Uterus (tissue), 4 donors: Measurements from ENCODE around the gene HDAC5. TPM values are rescaled to one million over a fixed set of nuclear protein-coding genes. Genes with fewer than 3 reads are reported as not detected.
"Not testable (repeated sequence)": the region's sequence is repeated elsewhere in the genome, so short reads cannot be mapped to it uniquely, and the experiment has no call there.

ENCODE experiments used
- DNase-seq, 2 donors: peaks; one replicate each; pipeline ENCODE4 v3.0.0-alpha.2; 2019 to 2020
- H3K27ac ChIP-seq, 2 donors: fragments of 200-600 bp; sonication (generic); 1 replicate in 1 of 2; 2 replicates in 1 of 2; pipeline ENCODE4 v1.5.1; 2016 to 2018
- H3K27me3 ChIP-seq, 2 donors: fragments of 200-600 bp; sonication (generic); one replicate each; pipeline ENCODE4 v1.5.1; 2018 to 2019; ENCODE audit warnings: control low read depth in 1 of 2
- H3K36me3 ChIP-seq, 2 donors: fragments of 200-600 bp; sonication (generic); one replicate each; pipeline ENCODE4 v1.5.1; 2019; ENCODE audit warnings: control low read depth in 1 of 2
- H3K4me1 ChIP-seq, 2 donors: fragments of 200-600 bp; sonication (generic); one replicate each; pipeline ENCODE4 v1.5.1; 2018 to 2019; ENCODE audit warnings: control low read depth in 1 of 2
- H3K4me3 ChIP-seq, 2 donors: fragments of 200-600 bp; sonication (generic); 1 replicate in 1 of 2; 2 replicates in 1 of 2; pipeline ENCODE4 v1.5.1; 2018 to 2019; ENCODE audit warnings: mild to moderate bottlenecking in 1 of 2
- H3K9me3 ChIP-seq, 2 donors: fragments of 200-600 bp; sonication (generic); one replicate each; pipeline ENCODE4 v1.5.1; 2019; ENCODE audit warnings: control low read depth in 1 of 2
- POLR2A ChIP-seq, 2 donors: fragments of 450-650 bp; IDR thresholded peaks; one replicate each; pipeline ENCODE4 v1.6.1; 2016; ENCODE audit warnings: antibody characterized with exemption in 2 of 2, mild to moderate bottlenecking in 1 of 2, moderate library complexity in 1 of 2
- intact Hi-C: fragments of 100-400 bp; cut with DNase I; formaldehyde crosslinking; loops from one replicate; pipeline ENCODE4 v1.15.1; 2023; ENCODE audit warnings: low total_unique reads
- total RNA-seq, 4 donors: library from RNA; depleted of rRNA in 3 of 4; stranded (reverse); fragments of >200 nt in 3 of 4; gene quantifications; one replicate each; pipeline versions ENCODE4 v1.1.0 to v1.2.4, GENCODE V29; 2014 to 2023
- TF ChIP-seq, protein P1 (sequence below), 4 experiments: fragments of 200-600 bp in 2 of 4; fragments of 450-650 bp in 2 of 4; sonication (generic) in 2 of 4; IDR thresholded peaks; one replicate each; pipeline ENCODE4 v1.5.1; 2016 to 2019; ENCODE audit warnings: antibody characterized with exemption in 4 of 4, mild to moderate bottlenecking in 2 of 4, moderate library complexity in 1 of 4
- donor health status: DM: yes; HTN: yes; CAD: no.

Gene HDAC5
- total RNA-seq, 4 donors from 2014 or later, result 35.9 to 74.1 (median 58.0) TPM

DNA sequence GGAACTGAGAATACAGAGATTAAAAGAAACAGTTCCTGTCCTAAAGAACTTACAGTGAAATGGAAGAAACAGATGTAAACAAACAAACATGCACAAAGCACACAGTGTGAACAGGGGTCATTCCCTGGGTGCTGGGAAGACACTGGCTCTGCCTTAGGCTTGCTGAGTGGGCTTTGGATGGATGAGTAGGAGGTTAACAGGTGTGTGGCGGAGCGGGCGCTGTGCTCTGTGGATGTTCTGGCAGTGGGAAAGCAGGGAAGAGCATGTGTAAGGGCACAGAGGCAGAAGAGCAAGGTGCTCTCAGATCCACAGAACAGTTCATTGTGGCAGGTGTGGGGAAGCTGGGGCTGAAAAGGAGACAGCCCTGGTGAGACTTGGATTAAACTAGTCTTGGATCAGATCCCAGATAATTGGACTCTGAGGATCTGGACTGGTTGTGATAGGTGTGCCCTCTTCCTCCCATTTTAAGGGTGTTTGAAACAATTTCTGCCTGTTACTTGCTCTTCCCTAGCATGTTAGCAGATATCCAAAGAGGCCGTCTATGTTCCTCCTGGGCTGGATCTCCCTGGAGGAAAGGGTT is 26.4 kb upstream of the HDAC5 start:
- intact Hi-C loops, result loop anchor here (10.0 kb wide), 1 partner anchor 355 kb away; no protein-coding TSS in a partner anchor
- no peak overlapping the region for H3K4me3 ChIP-seq
- no peaks in the 10 kb centered on the region for H3K9me3 ChIP-seq
- H3K4me1 ChIP-seq, result no peaks in the 10 kb centered on the region
- H3K36me3 ChIP-seq, result no peaks in the 10 kb centered on the region
- no peaks in the 10 kb centered on the region for H3K27me3 ChIP-seq
- H3K27ac ChIP-seq, result no peak overlapping the region
- no peak for DNase-seq
- TF ChIP-seq, protein P1, sequence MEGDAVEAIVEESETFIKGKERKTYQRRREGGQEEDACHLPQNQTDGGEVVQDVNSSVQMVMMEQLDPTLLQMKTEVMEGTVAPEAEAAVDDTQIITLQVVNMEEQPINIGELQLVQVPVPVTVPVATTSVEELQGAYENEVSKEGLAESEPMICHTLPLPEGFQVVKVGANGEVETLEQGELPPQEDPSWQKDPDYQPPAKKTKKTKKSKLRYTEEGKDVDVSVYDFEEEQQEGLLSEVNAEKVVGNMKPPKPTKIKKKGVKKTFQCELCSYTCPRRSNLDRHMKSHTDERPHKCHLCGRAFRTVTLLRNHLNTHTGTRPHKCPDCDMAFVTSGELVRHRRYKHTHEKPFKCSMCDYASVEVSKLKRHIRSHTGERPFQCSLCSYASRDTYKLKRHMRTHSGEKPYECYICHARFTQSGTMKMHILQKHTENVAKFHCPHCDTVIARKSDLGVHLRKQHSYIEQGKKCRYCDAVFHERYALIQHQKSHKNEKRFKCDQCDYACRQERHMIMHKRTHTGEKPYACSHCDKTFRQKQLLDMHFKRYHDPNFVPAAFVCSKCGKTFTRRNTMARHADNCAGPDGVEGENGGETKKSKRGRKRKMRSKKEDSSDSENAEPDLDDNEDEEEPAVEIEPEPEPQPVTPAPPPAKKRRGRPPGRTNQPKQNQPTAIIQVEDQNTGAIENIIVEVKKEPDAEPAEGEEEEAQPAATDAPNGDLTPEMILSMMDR (IDR thresholded peaks at IDR 0.05), result no peak
- TF ChIP-seq POLR2A (IDR thresholded peaks at IDR 0.05), result no peak

DNA sequence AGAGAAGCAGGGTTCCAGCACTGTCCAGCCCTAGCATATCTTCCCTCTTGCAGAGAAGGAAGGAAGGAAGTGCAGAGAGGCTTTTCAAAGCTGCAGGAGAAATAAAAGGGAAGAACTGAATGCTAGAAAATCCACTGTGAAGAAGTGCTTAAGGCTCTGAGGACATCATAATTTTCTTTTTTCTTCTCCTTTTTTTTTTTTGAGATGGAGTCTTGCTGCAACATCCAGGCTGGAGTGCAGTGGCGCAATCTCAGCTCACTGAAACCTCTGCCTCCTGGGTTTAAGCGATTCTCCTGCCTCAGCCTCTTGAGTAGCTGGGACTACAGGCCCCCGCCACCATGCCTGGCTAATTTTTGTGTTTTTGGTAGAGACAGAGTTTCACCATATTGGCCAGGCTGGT is 25.6 kb upstream of the HDAC5 start:
- H3K27ac ChIP-seq, intact Hi-C loops, H3K9me3 ChIP-seq, H3K27me3 ChIP-seq, H3K36me3 ChIP-seq, DNase-seq, H3K4me1 ChIP-seq, H3K4me3 ChIP-seq: not testable (repeated sequence)

DNA sequence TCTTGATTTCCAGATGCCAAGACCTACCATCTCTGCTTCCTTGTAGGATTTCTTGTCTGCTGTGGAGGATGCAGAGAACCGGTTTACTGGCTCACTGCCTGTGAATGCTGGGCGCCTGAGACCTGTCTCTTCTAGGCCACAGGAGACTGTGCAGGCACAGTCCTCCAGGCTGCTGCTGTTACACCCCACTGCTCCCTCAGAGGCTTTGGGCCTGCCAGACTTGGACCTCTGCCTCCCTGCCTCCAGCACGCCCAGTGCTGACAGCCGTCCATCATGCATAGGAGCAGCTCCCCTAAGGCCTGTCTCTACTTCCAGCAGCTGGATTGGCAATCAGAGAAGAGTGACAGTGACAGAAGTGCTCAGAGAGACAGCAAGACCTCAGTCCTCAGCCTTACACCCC is 24.4 kb upstream of the HDAC5 start:
- H3K27ac ChIP-seq, result no peak overlapping the region
- intact Hi-C loops, result no loop called here
- TF ChIP-seq POLR2A (IDR thresholded peaks at IDR 0.05), result no peak
- TF ChIP-seq, protein P1 (IDR thresholded peaks at IDR 0.05), result no peak

GRCh38 chr17:44146375-44147346 is 23.2 kb upstream of the HDAC5 start:
- DNase-seq, result no peak
- H3K4me1 ChIP-seq, result no peaks in the 10 kb centered on the region
- TF ChIP-seq, protein P1 (IDR thresholded peaks at IDR 0.05), result no peak
- TF ChIP-seq POLR2A (IDR thresholded peaks at IDR 0.05), result no peak
- no peaks in the 10 kb centered on the region for H3K9me3 ChIP-seq
- no peaks in the 10 kb centered on the region for H3K27me3 ChIP-seq
- H3K4me3 ChIP-seq, result no peak overlapping the region
- no peak overlapping the region for H3K27ac ChIP-seq
- intact Hi-C loops, result no loop called here
- no peaks in the 10 kb centered on the region for H3K36me3 ChIP-seq

More for the DNA sequence above, 24.4 kb upstream of the HDAC5 start:
- no peaks in the 10 kb centered on the region for H3K4me1 ChIP-seq
- no peak overlapping the region for H3K4me3 ChIP-seq
- no peaks in the 10 kb centered on the region for H3K36me3 ChIP-seq
- no peaks in the 10 kb centered on the region for H3K27me3 ChIP-seq
- DNase-seq, result no peak
- H3K9me3 ChIP-seq, result no peaks in the 10 kb centered on the region

DNA sequence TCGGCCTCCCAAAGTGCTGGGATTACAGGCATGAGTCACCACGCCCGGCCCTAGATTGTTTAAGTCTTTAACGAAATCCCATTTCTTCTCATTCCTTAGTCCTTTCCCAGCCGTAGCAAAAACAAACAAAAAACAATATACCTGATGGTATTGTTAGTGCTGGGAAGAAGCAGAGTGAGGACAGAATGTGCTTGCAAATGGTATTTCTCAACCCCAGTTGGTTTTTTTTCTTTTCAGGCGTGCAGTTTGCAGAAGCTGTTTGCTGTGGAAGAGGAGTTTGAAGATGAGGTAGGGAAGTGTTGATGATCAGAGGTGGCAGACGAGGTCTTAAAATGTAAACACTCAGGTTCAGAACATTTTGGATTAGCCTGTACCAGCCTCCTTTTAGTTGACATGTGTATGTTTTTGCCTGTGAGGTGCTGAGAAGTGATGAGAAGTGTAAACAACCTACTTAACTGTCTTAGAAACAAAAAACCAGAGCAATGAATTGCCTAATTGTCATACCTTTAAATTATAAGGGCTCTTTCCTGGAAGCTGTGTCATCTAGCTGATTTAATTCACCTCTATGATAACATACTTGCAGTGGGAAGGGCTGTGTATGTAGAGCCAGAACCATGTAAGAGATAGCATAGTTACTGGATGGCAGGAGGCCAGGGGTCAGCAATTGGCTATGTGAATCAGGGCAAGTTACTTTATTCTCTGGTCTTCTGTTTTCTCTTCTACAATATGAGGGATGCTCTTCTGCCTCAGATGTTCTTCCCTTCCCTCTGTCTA is 21.7 kb upstream of the HDAC5 start:
- Histone ChIP-seq H3K4me3 (no peak overlapping the region), H3K9me3 (no peaks in the 10 kb centered on the region), H3K27me3 (no peaks in the 10 kb centered on the region), H3K27ac (no peak overlapping the region), H3K4me1 (no peaks in the 10 kb centered on the region), H3K36me3 (no peaks in the 10 kb centered on the region)
- intact Hi-C loops, result no loop called here
- DNase-seq, result no peak
- TF ChIP-seq, protein P1 (IDR thresholded peaks at IDR 0.05), result no peak
- TF ChIP-seq POLR2A (IDR thresholded peaks at IDR 0.05), result no peak

GRCh38 chr17:44143921-44144320 is 20.5 kb upstream of the HDAC5 start:
- H3K27ac ChIP-seq, result not testable (repeated sequence)

More at GRCh38 chr17:44143921-44144320, 20.5 kb upstream of the HDAC5 start:
- intact Hi-C loops, H3K9me3 ChIP-seq, H3K4me3 ChIP-seq, H3K27me3 ChIP-seq, H3K36me3 ChIP-seq, H3K4me1 ChIP-seq, DNase-seq: not testable (repeated sequence)
